H1 (cell line): ENCODE data around the gene OLR1. TPM values are rescaled to one million over a fixed set of nuclear protein-coding genes. Genes with fewer than 3 reads are reported as not detected.

Experiments
- CTCF ChIA-PET: fragments of 300-600 bp; sonication (Branson Sonifier 250); formaldehyde crosslinking; loops from one replicate; lab custom pipeline; 2021; ENCODE audit not compliant: partially characterized antibody; lab: Charles Lee
- POLR2A ChIA-PET: fragments of 300-600 bp; sonication (Branson Sonifier 250); formaldehyde crosslinking; loops from one replicate; lab custom pipeline; 2021; ENCODE audit warnings: inconsistent platforms; ENCODE audit not compliant: partially characterized antibody; lab: Charles Lee
- DNase-seq, 2 experiments: peaks; one replicate each; pipeline versions ENCODE4 v3.0.0 to v3.0.0-alpha.2; 2010 to 2022; ENCODE audit warnings: low spot score in 2 of 2, low read depth in 1 of 2, mixed read lengths in 1 of 2
- FAIRE-seq: peaks from 2 replicates; lab custom pipeline; 2011; peaks lifted over from hg19 to GRCh38; lab: Jason Lieb, UNC
- H2AFZ ChIP-seq: 2 replicates; pipeline ENCODE4 v1.8.1; 2012; ENCODE audit warnings: low read length, inconsistent platforms
- H2AK5ac ChIP-seq: 2 replicates; pipeline ENCODE4 v1.6.1; 2013; ENCODE audit warnings: low read depth, low read length
- H2BK120ac ChIP-seq: replicated peaks from 2 replicates; pipeline ENCODE3; 2013; ENCODE audit warnings: low read depth, low read length, inconsistent platforms
- H2BK12ac ChIP-seq: 2 replicates; pipeline ENCODE4 v1.6.1; 2013; ENCODE audit warnings: low read depth, low read length
- H2BK15ac ChIP-seq: 2 replicates; pipeline ENCODE4 v1.6.1; 2013; ENCODE audit warnings: low read length
- H2BK20ac ChIP-seq: 2 replicates; pipeline ENCODE4 v1.6.1; 2013; ENCODE audit warnings: low read length
- H2BK5ac ChIP-seq: 2 replicates; pipeline ENCODE4 v1.6.1; 2013; ENCODE audit warnings: low read depth, low read length
- H3K14ac ChIP-seq: 2 replicates; pipeline ENCODE4 v1.6.1; 2013; ENCODE audit warnings: inconsistent platforms; ENCODE audit not compliant: insufficient read length
- H3K18ac ChIP-seq: 2 replicates; pipeline ENCODE4 v1.6.1; 2013; ENCODE audit warnings: low read length; ENCODE audit errors: extremely low read depth
- H3K23ac ChIP-seq: 2 replicates; pipeline ENCODE4 v1.6.1; 2013; ENCODE audit warnings: inconsistent platforms; ENCODE audit not compliant: insufficient read length
- H3K23me2 ChIP-seq: 2 replicates; pipeline ENCODE4 v1.6.1; 2013; ENCODE audit warnings: low read depth, low read length
- H3K27ac ChIP-seq: 2 replicates; pipeline ENCODE4 v1.6.1; 2011; ENCODE audit warnings: low read depth, low read length, inconsistent platforms
- H3K27me3 ChIP-seq, 4 experiments: replicated peaks in 1 of 4; 1 replicate in 1 of 4; 2 replicates in 3 of 4; pipeline versions ENCODE4 v1.6.1 to v1.8.1; 2011 to 2013; ENCODE audit warnings: low read length in 3 of 4, mild to moderate bottlenecking in 3 of 4, inconsistent platforms in 2 of 4, mixed read lengths in 2 of 4, moderate library complexity in 1 of 4; ENCODE audit not compliant: control insufficient read depth in 3 of 4, insufficient read depth in 3 of 4; ENCODE audit errors: extremely low read depth in 1 of 4
- H3K36me3 ChIP-seq, 4 experiments: 2 replicates each; pipeline versions ENCODE4 v1.6.1 to v1.8.1; 2011 to 2013; ENCODE audit warnings: mild to moderate bottlenecking in 4 of 4, low read length in 3 of 4, moderate library complexity in 2 of 4, control low read depth in 1 of 4, inconsistent platforms in 1 of 4; ENCODE audit not compliant: insufficient read depth in 4 of 4, control insufficient read depth in 2 of 4
- H3K4ac ChIP-seq: replicated peaks from 2 replicates; pipeline ENCODE3; 2013; ENCODE audit warnings: low read length, low read depth, mixed read lengths, inconsistent platforms; ENCODE audit not compliant: insufficient read length
- H3K4me1 ChIP-seq, 4 experiments: replicated peaks in 1 of 4; 1 replicate in 1 of 4; 2 replicates in 3 of 4; pipeline versions ENCODE4 v1.6.1 to v1.8.1; 2011 to 2013; ENCODE audit warnings: low read length in 3 of 4, inconsistent platforms in 2 of 4, mixed read lengths in 1 of 4; ENCODE audit not compliant: insufficient read depth in 4 of 4, control insufficient read depth in 3 of 4
- H3K4me2 ChIP-seq, 2 experiments: 2 replicates each; pipeline versions ENCODE4 v1.6.1 to v1.8.1; 2011 to 2013; ENCODE audit warnings: low read depth in 2 of 2, low read length in 2 of 2, control low read depth in 1 of 2, inconsistent platforms in 1 of 2, mild to moderate bottlenecking in 1 of 2; ENCODE audit not compliant: insufficient read depth in 1 of 2
- H3K4me3 ChIP-seq, 4 experiments: fragments of 200-600, 300-600 bp in 1 of 4; sonication (generic), shearing (Covaris generic), sonication (Bioruptor Twin) in 1 of 4; 2 replicates each; pipeline versions ENCODE4 v1.5.1 to v1.8.1; 2011 to 2016; ENCODE audit warnings: low read length in 4 of 4, low read depth in 3 of 4, control low read depth in 2 of 4, inconsistent platforms in 2 of 4, mild to moderate bottlenecking in 2 of 4, mixed read lengths in 1 of 4, moderate library complexity in 1 of 4; ENCODE audit not compliant: insufficient read depth in 2 of 4; ENCODE audit errors: extremely low read depth in 1 of 4
- H3K56ac ChIP-seq: replicated peaks from 2 replicates; pipeline ENCODE3; 2013; ENCODE audit warnings: low read depth, mild to moderate bottlenecking, mixed read lengths, low read length, inconsistent platforms; ENCODE audit not compliant: insufficient read length
- H3K79me1 ChIP-seq: 2 replicates; pipeline ENCODE4 v1.6.1; 2013; ENCODE audit warnings: low read depth, low read length, control low read depth
- H3K79me2 ChIP-seq, 2 experiments: 2 replicates each; pipeline versions ENCODE4 v1.6.1 to v1.8.1; 2012 to 2013; ENCODE audit warnings: low read length in 2 of 2, mild to moderate bottlenecking in 2 of 2, inconsistent platforms in 1 of 2; ENCODE audit not compliant: insufficient read depth in 2 of 2, control insufficient read depth in 1 of 2
- H3K9ac ChIP-seq, 4 experiments: replicated peaks in 1 of 4; 1 replicate in 1 of 4; 2 replicates in 3 of 4; pipeline versions ENCODE4 v1.6.1 to v1.8.1; 2011 to 2013; ENCODE audit warnings: low read depth in 3 of 4, low read length in 3 of 4, control low read depth in 2 of 4, mild to moderate bottlenecking in 2 of 4, moderate library complexity in 2 of 4, inconsistent platforms in 1 of 4; ENCODE audit errors: extremely low read depth in 1 of 4
- H3K9me3 ChIP-seq, 2 experiments: 2 replicates each; pipeline versions ENCODE4 v1.6.1 to v1.8.1; 2012 to 2013; ENCODE audit warnings: mild to moderate bottlenecking in 2 of 2, moderate library complexity in 2 of 2, control low read depth in 1 of 2, inconsistent platforms in 1 of 2, low read depth in 1 of 2, low read length in 1 of 2, mixed read lengths in 1 of 2; ENCODE audit not compliant: insufficient read depth in 2 of 2
- H4K20me1 ChIP-seq, 2 experiments: replicated peaks in 1 of 2; 2 replicates each; pipeline versions ENCODE3 to v1.8.1; 2011 to 2013; ENCODE audit warnings: inconsistent platforms in 2 of 2, low read length in 2 of 2, mild to moderate bottlenecking in 1 of 2; ENCODE audit not compliant: insufficient read depth in 2 of 2, control insufficient read depth in 1 of 2
- H4K5ac ChIP-seq: 2 replicates; pipeline ENCODE4 v1.6.1; 2013; ENCODE audit warnings: low read length, low read depth, mixed read lengths, inconsistent platforms; ENCODE audit not compliant: insufficient read length
- H4K8ac ChIP-seq: 2 replicates; pipeline ENCODE4 v1.8.0; 2013; ENCODE audit warnings: mild to moderate bottlenecking, moderate library complexity, low read length, inconsistent platforms; ENCODE audit not compliant: insufficient read depth; ENCODE audit errors: extremely low read depth
- H4K91ac ChIP-seq: replicated peaks from 2 replicates; pipeline ENCODE3; 2013; ENCODE audit warnings: low read length, mixed read lengths, inconsistent platforms; ENCODE audit not compliant: insufficient read length
- ATF3 ChIP-seq: IDR thresholded peaks from 2 replicates; pipeline ENCODE4 v1.6.1; 2011; ENCODE audit warnings: low read depth, mild to moderate bottlenecking, low read length; ENCODE audit not compliant: insufficient read depth
- CTCF ChIP-seq, 3 experiments: IDR thresholded peaks; 1 replicate in 2 of 3; 2 replicates in 1 of 3; pipeline versions ENCODE4 v1.5.1 to v1.6.1; 2011; ENCODE audit warnings: low read length in 3 of 3, mild to moderate bottlenecking in 3 of 3, inconsistent platforms in 2 of 3, low read depth in 1 of 3, moderate library complexity in 1 of 3; ENCODE audit not compliant: insufficient read depth in 1 of 3; ENCODE audit errors: control extremely low read depth in 1 of 3
- TAF1 ChIP-seq: IDR thresholded peaks from 2 replicates; pipeline ENCODE4 v1.6.1; 2011; ENCODE audit warnings: mild to moderate bottlenecking, low read depth, low read length
- ZNF274 ChIP-seq: IDR thresholded peaks from 2 replicates; pipeline ENCODE4 v1.7.0; 2012; ENCODE audit warnings: low read length, borderline replicate concordance; ENCODE audit errors: extremely low read depth
- WGBS, 2 experiments: shearing (Covaris generic) in 1 of 2; methylation state at CpG; one replicate each; pipeline versions ENCODE4 v1.1.6 to v1.1.7; 2013 to 2015; ENCODE audit warnings: low lambda C conversion rate in 2 of 2, mixed read lengths in 2 of 2, inconsistent platforms in 1 of 2, low coverage in 1 of 2, missing lambda C conversion rate in 1 of 2; ENCODE audit not compliant: insufficient replicate concordance in 2 of 2, insufficient coverage in 1 of 2, insufficient read length in 1 of 2; ENCODE audit errors: extremely low coverage in 1 of 2, missing lambda C conversion rate in 1 of 2; 5-methylcytosine and 5-hydroxymethylcytosine counted together
- polyA plus RNA-seq, 7 experiments: library from polyadenylated mRNA; depleted of rRNA in 3 of 7; stranded (reverse) in 5 of 7; unstranded in 2 of 7; fragments of >200 nt in 5 of 7; fragments of 200-250 nt in 2 of 7; gene quantifications; 1 replicate in 5 of 7; 2 replicates in 1 of 7; 4 replicates in 1 of 7; pipeline versions ENCODE4 v1.2.1 to v1.2.3, GENCODE V29; 2011 to 2013; ENCODE audit warnings: missing spikeins in 2 of 7, mixed read lengths in 2 of 7
- total RNA-seq: library from RNA; stranded (reverse); fragmentation: NEBNext Ultra II Directional; extraction: Animal tissue kit (Norgen Biotek cat#: 25700); gene quantifications from 2 replicates; pipeline ENCODE4 v1.2.1, GENCODE V29; 2021

The OLR1 gene
- total and polyA plus RNA-seq, 2 of the 8 experiments (the other 6 are each of a cell fraction or from before 2014, with no cell fraction given), result not detected

GRCh38 chr12:10189653-10190052 is 17.7 kb upstream of the OLR1 start:
- H3K36me3 ChIP-seq, result no peaks in the 10 kb centered on the region
- no peaks in the 10 kb centered on the region for H3K27me3 ChIP-seq
- DNase-seq (no peak), FAIRE-seq (no peak)
- H3K4me1 ChIP-seq, result 0 out of 7 replicates have a peak, but pooled peaks cover 0 to 2% (median 0%) of the 10 kb centered on the region in 4 experiments
- no peak overlapping the region for H3K56ac ChIP-seq
- H4K20me1 ChIP-seq, result no peaks in the 10 kb centered on the region
- CTCF ChIA-PET, result interaction anchor here (0.6 to 3.0 kb wide), 9 partner anchors 13 to 294 kb away, joined by 3 to 36 read pairs (median 4); no protein-coding TSS in a partner anchor
- H4K5ac ChIP-seq, result no peak overlapping the region
- no peak overlapping the region for H3K27ac ChIP-seq
- no peak overlapping the region for H4K8ac ChIP-seq
- POLR2A ChIA-PET, result interaction anchor here (1.0 kb wide), 1 partner anchor 37 kb away, joined by 4 read pairs; no protein-coding TSS in a partner anchor
- no peak overlapping the region for H3K4ac ChIP-seq
- no peaks in the 10 kb centered on the region for H3K23me2 ChIP-seq
- H4K91ac ChIP-seq, result no peak overlapping the region
- WGBS, 2 experiments, result 89% methylated on average over 5 of the region's 5 CpGs; no CpG with 5 or more reads in 1 of the 2 experiments
- no peaks in the 10 kb centered on the region for H3K79me1 ChIP-seq
- H3K9ac ChIP-seq, result no peak overlapping the region
- H2AFZ ChIP-seq, result peak overlapping the region; percentile 56; the same call in 1 of the 2 replicates
- no peak overlapping the region for H3K4me3 ChIP-seq
- no peak overlapping the region for H2BK5ac ChIP-seq
- H2BK120ac ChIP-seq, result no peak overlapping the region
- no peak overlapping the region for H2BK15ac ChIP-seq
- no peak for TF ChIP-seq TAF1
- TF ChIP-seq ZNF274, result no peak
- no peak for TF ChIP-seq ATF3
- no peak for TF ChIP-seq CTCF (IDR thresholded peaks at IDR 0.05; ENCODE audit: control extremely low read depth in 1 of 3, insufficient read depth in 1 of 3, low read depth in 1 of 3, low read length in 3 of 3)
- H3K4me2 ChIP-seq, result no peak overlapping the region
- no peak overlapping the region for H2AK5ac ChIP-seq
- H3K23ac ChIP-seq, result no peak overlapping the region
- H3K9me3 ChIP-seq, result no peaks in the 10 kb centered on the region
- no peaks in the 10 kb centered on the region for H3K79me2 ChIP-seq
- H3K14ac ChIP-seq, result no peak overlapping the region
- H3K18ac ChIP-seq, result no peak overlapping the region
- no peak overlapping the region for H2BK20ac ChIP-seq
- H2BK12ac ChIP-seq, result no peak overlapping the region
